Lower lobe of right lung (tissue), 2 donors: Measurements from ENCODE around the gene FRMD4A. TPM values are rescaled to one million over a fixed set of nuclear protein-coding genes. Genes with fewer than 3 reads are reported as not detected.
"Not testable (repeated sequence)": the region's sequence is repeated elsewhere in the genome, so short reads cannot be mapped to it uniquely, and the experiment has no call there.

Experiments
- ATAC-seq, 2 donors: fragments of 200-7000 bp; cut with Tn5 transposase; one replicate each; pipeline ENCODE4 v1.9.1; 2020 to 2022; ENCODE audit warnings: mild to moderate bottlenecking in 2 of 2, moderate library complexity in 2 of 2
- DNase-seq: peaks from one replicate; pipeline ENCODE4 v3.0.0-alpha.2; 2020
- H3K27ac ChIP-seq: fragments of 200-600 bp; one replicate; pipeline ENCODE4 v1.8.0; 2022
- H3K27me3 ChIP-seq: fragments of 200-600 bp; one replicate; pipeline ENCODE4 v1.8.0; 2022; ENCODE audit warnings: low read depth
- H3K36me3 ChIP-seq: fragments of 200-600 bp; one replicate; pipeline ENCODE4 v1.8.0; 2022; ENCODE audit warnings: mild to moderate bottlenecking
- H3K4me1 ChIP-seq: fragments of 200-600 bp; one replicate; pipeline ENCODE4 v1.8.0; 2022
- H3K4me3 ChIP-seq: fragments of 200-600 bp; one replicate; pipeline ENCODE4 v1.8.0; 2022; ENCODE audit warnings: mild to moderate bottlenecking
- H3K9me3 ChIP-seq: fragments of 200-600 bp; one replicate; pipeline ENCODE4 v1.8.0; 2022
- CTCF ChIP-seq: fragments of 200-600 bp; IDR thresholded peaks from one replicate; pipeline ENCODE4 v1.8.0; 2022; ENCODE audit warnings: antibody characterized with exemption, mild to moderate bottlenecking
- intact Hi-C: fragments of 100-400 bp; cut with DNase I; formaldehyde crosslinking; loops from one replicate; pipeline ENCODE4 v1.11.0; 2022
- total RNA-seq: library from RNA; stranded (reverse); fragmentation: NEBNext Ultra II Directional; extraction: Animal tissue kit (Norgen Biotek cat#: 25700); gene quantifications from one replicate; pipeline ENCODE4 v1.2.1, GENCODE V29; 2021
- donor health status: DM: no; HTN: yes; CAD: no; lungs with severe emphysema.

FRMD4A gene
- total RNA-seq, 1 donor from 2014 or later = 64.8 TPM

- no peak overlapping the region for H3K4me3 ChIP-seq
- no peaks in the 10 kb centered on the region for H3K36me3 ChIP-seq
- no peaks in the 10 kb centered on the region for H3K27me3 ChIP-seq
- TF ChIP-seq CTCF = no peak
- intact Hi-C loops = no loop called here
- DNase-seq (no peak), ATAC-seq (no peak)
- no peaks in the 10 kb centered on the region for H3K4me1 ChIP-seq
- H3K27ac ChIP-seq = no peak overlapping the region
- no peaks in the 10 kb centered on the region for H3K9me3 ChIP-seq
Measured at GRCh38 chr10:13770760-13771493, 559.8 kb downstream of the FRMD4A start.

GRCh38 chr10:13769946-13770345 lies 560.8 kb downstream of the FRMD4A start:
- no peak overlapping the region for H3K27ac ChIP-seq
- H3K4me3 ChIP-seq = no peak overlapping the region
- H3K27me3 ChIP-seq = no peaks in the 10 kb centered on the region
- H3K36me3 ChIP-seq = no peaks in the 10 kb centered on the region
- DNase-seq (no peak), ATAC-seq (no peak)
- no peak for TF ChIP-seq CTCF
- H3K4me1 ChIP-seq = no peaks in the 10 kb centered on the region
- no peaks in the 10 kb centered on the region for H3K9me3 ChIP-seq
- intact Hi-C loops = no loop called here

GRCh38 chr10:13767676-13768178 lies 563.0 kb downstream of the FRMD4A start:
- intact Hi-C loops = no loop called here
- DNase-seq (no peak), ATAC-seq (no peak)
- Histone ChIP-seq H3K4me3 (no peak overlapping the region), H3K27ac (no peak overlapping the region), H3K36me3 (no peaks in the 10 kb centered on the region), H3K4me1 (no peaks in the 10 kb centered on the region), H3K27me3 (no peaks in the 10 kb centered on the region), H3K9me3 (no peaks in the 10 kb centered on the region)
- TF ChIP-seq CTCF = no peak

- H3K4me1 ChIP-seq, H3K36me3 ChIP-seq, H3K27ac ChIP-seq, ATAC-seq, DNase-seq, H3K9me3 ChIP-seq, H3K4me3 ChIP-seq, H3K27me3 ChIP-seq, intact Hi-C loops: not testable (repeated sequence)
Measured at GRCh38 chr10:13767148-13767547, 563.6 kb downstream of the FRMD4A start.

- Histone ChIP-seq H3K4me3 (no peak overlapping the region), H3K27ac (no peak overlapping the region), H3K27me3 (no peaks in the 10 kb centered on the region), H3K9me3 (no peaks in the 10 kb centered on the region), H3K4me1 (no peaks in the 10 kb centered on the region), H3K36me3 (no peaks in the 10 kb centered on the region)
- intact Hi-C loops = no loop called here
- DNase-seq (no peak), ATAC-seq (peak in 1 of 2 donors; percentile 39)
- no peak for TF ChIP-seq CTCF
Measured at GRCh38 chr10:13765641-13766341, 564.9 kb downstream of the FRMD4A start.
